GM19023 (cell line): ENCODE results near the gene TUFT1.
"Not testable (repeated sequence)": the region's sequence is repeated elsewhere in the genome, so short reads cannot be mapped to it uniquely, and the experiment has no call there.

ENCODE experiments used
- ATAC-seq: cut with Tn5 transposase; IDR thresholded peaks from one replicate; pipeline ENCODE4 v1.9.1; 2021; ENCODE audit warnings: mild to moderate bottlenecking, moderate library complexity; ENCODE audit not compliant: unreplicated experiment

The TUFT1 gene

GRCh38 chr1:151511636-151512215, 28.4 kb upstream of the TUFT1 start:
- ATAC-seq, result peak; percentile 16

- no peak for ATAC-seq
Measured at GRCh38 chr1:151512326-151512725, 27.8 kb upstream of the TUFT1 start.

GRCh38 chr1:151512801-151513625, 27.1 kb upstream of the TUFT1 start:
- no peak for ATAC-seq

GRCh38 chr1:151513626-151514121, 26.4 kb upstream of the TUFT1 start:
- ATAC-seq, result no peak

- ATAC-seq, result no peak
Measured at GRCh38 chr1:151514366-151514765, 25.7 kb upstream of the TUFT1 start.

- ATAC-seq, result no peak
Measured at GRCh38 chr1:151515265-151515664, 24.8 kb upstream of the TUFT1 start.

- no peak for ATAC-seq
Measured at GRCh38 chr1:151516031-151516511, 24.0 kb upstream of the TUFT1 start.

GRCh38 chr1:151518431-151518830, 21.7 kb upstream of the TUFT1 start:
- ATAC-seq, result no peak

GRCh38 chr1:151518936-151519335, 21.2 kb upstream of the TUFT1 start:
- no peak for ATAC-seq

GRCh38 chr1:151519667-151520066, 20.4 kb upstream of the TUFT1 start:
- ATAC-seq, result no peak

- ATAC-seq, result no peak
Measured at GRCh38 chr1:151520359-151520758, 19.8 kb upstream of the TUFT1 start.

GRCh38 chr1:151522427-151522826, 17.7 kb upstream of the TUFT1 start:
- ATAC-seq, result not testable (repeated sequence)

GRCh38 chr1:151523326-151523725, 16.8 kb upstream of the TUFT1 start:
- no peak for ATAC-seq

- no peak for ATAC-seq
Measured at GRCh38 chr1:151524736-151525135, 15.4 kb upstream of the TUFT1 start.

- ATAC-seq, result no peak
Measured at GRCh38 chr1:151526735-151527525, 13.2 kb upstream of the TUFT1 start.

GRCh38 chr1:151529211-151529702, 10.9 kb upstream of the TUFT1 start:
- no peak for ATAC-seq

GRCh38 chr1:151529781-151530180, 10.3 kb upstream of the TUFT1 start:
- no peak for ATAC-seq

GRCh38 chr1:151530461-151530860, 9.6 kb upstream of the TUFT1 start:
- no peak for ATAC-seq

GRCh38 chr1:151533870-151534269, 6.2 kb upstream of the TUFT1 start:
- no peak for ATAC-seq

GRCh38 chr1:151534662-151535278, 5.3 kb upstream of the TUFT1 start:
- no peak for ATAC-seq
